Naive B cell (primary cell): ENCODE measurements around the gene AMN. TPM values are rescaled to one million over a fixed set of nuclear protein-coding genes. Genes with fewer than 3 reads are reported as not detected.

Experiments used
- ATAC-seq, 2 donors: fragments of 150-1000 bp; cut with Tn5 transposase; 2 replicates each; pipeline ENCODE4 v1.10.0; 2021; ENCODE audit warnings: low read depth in 2 of 2, mild to moderate bottlenecking in 2 of 2, moderate library complexity in 2 of 2
- DNase-seq: peaks from one replicate; pipeline ENCODE4 v3.0.0; 2022
- H3K27ac Mint-ChIP-seq, 6 donors: one replicate each; pipeline ENCODE4 v1.8.0; 2020 to 2022; ENCODE audit warnings: mild to moderate bottlenecking in 6 of 6, mixed read lengths in 6 of 6, moderate library complexity in 5 of 6, inconsistent platforms in 2 of 6
- H3K27me3 Mint-ChIP-seq, 3 donors: one replicate each; pipeline ENCODE4 v1.8.0; 2021 to 2022; ENCODE audit warnings: mixed read lengths in 3 of 3, mild to moderate bottlenecking in 1 of 3
- H3K36me3 Mint-ChIP-seq, 2 donors: one replicate each; pipeline ENCODE4 v1.8.0; 2020 to 2022; ENCODE audit warnings: mixed read lengths in 2 of 2, inconsistent platforms in 1 of 2, mild to moderate bottlenecking in 1 of 2
- H3K4me1 Mint-ChIP-seq, 3 donors: one replicate each; pipeline ENCODE4 v1.8.0; 2020 to 2022; ENCODE audit warnings: mixed read lengths in 3 of 3, inconsistent platforms in 1 of 3, mild to moderate bottlenecking in 1 of 3, moderate library complexity in 1 of 3
- H3K4me3 Mint-ChIP-seq, 8 donors: one replicate each; pipeline ENCODE4 v1.8.0; 2020 to 2022; ENCODE audit warnings: mild to moderate bottlenecking in 8 of 8, mixed read lengths in 8 of 8, moderate library complexity in 8 of 8, inconsistent platforms in 2 of 8
- H3K9me3 Mint-ChIP-seq, 7 donors: one replicate each; pipeline ENCODE4 v1.8.0; 2020 to 2022; ENCODE audit warnings: mixed read lengths in 7 of 7, mild to moderate bottlenecking in 5 of 7, inconsistent platforms in 2 of 7, moderate library complexity in 1 of 7
- polyA plus RNA-seq, 6 donors: library from polyadenylated mRNA; unstranded; fragments of 300-500 nt; fragmentation: Illumina TruSeq; gene quantifications; one replicate each; pipeline ENCODE4 v1.2.3, GENCODE V29; 2021; ENCODE audit warnings: low read depth in 6 of 6

The AMN gene
- polyA plus RNA-seq, 6 donors from 2014 or later: 1.8 to 5.7 (median 2.4) TPM

GRCh38 chr14:102951799-102952198, 29.3 kb downstream of the AMN start:
- H3K9me3 Mint-ChIP-seq: no peaks in the 10 kb centered on the region
- H3K27ac Mint-ChIP-seq: peak overlapping the region in 1 of 6 donors; percentile 60
- no peak for DNase-seq
- peaks cover 13 to 16% of the 10 kb centered on the region in 2 donors for H3K36me3 Mint-ChIP-seq
- ATAC-seq: no peak
- no peak overlapping the region for H3K4me3 Mint-ChIP-seq
- H3K4me1 Mint-ChIP-seq: peaks cover 16 to 29% (median 19%) of the 10 kb centered on the region in 3 donors
- H3K27me3 Mint-ChIP-seq: no peaks in the 10 kb centered on the region

GRCh38 chr14:102952276-102952675, 29.8 kb downstream of the AMN start:
- H3K27me3 Mint-ChIP-seq: no peaks in the 10 kb centered on the region
- peaks cover 12 to 13% of the 10 kb centered on the region in 2 donors for H3K36me3 Mint-ChIP-seq
- no peak overlapping the region for H3K4me3 Mint-ChIP-seq
- ATAC-seq: no peak
- H3K9me3 Mint-ChIP-seq: no peaks in the 10 kb centered on the region
- peak overlapping the region in 1 of 6 donors; percentile 60 for H3K27ac Mint-ChIP-seq
- peaks cover 14 to 24% (median 19%) of the 10 kb centered on the region in 3 donors for H3K4me1 Mint-ChIP-seq
- no peak for DNase-seq

DNA sequence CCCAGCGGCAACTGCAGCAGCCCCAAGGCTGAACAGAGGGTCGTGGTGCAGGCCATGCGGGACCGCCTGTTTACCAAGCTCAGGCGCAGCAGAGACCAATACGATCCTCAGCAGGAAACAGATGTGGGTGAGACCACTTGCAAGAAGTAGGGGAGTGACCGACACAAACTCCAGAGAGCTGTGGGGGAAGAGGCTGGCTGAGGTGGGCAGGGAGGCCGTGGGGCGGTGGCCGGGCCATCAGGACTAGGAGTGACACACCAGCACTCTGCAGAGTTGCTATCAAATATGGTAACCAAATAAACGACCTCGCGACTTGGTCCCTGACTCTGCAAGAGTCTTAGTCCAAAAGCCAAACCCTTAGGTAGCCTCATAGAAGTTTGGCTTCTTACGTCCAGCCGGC, 30.6 kb downstream of the AMN start:
- no peak overlapping the region for H3K4me3 Mint-ChIP-seq
- H3K27me3 Mint-ChIP-seq: no peaks in the 10 kb centered on the region
- no peak overlapping the region for H3K27ac Mint-ChIP-seq
- H3K4me1 Mint-ChIP-seq: peaks cover 13 to 20% (median 19%) of the 10 kb centered on the region in 3 donors
- DNase-seq (no peak), ATAC-seq (no peak)
- peaks cover 14 to 16% of the 10 kb centered on the region in 2 donors for H3K36me3 Mint-ChIP-seq
- H3K9me3 Mint-ChIP-seq: no peaks in the 10 kb centered on the region

DNA sequence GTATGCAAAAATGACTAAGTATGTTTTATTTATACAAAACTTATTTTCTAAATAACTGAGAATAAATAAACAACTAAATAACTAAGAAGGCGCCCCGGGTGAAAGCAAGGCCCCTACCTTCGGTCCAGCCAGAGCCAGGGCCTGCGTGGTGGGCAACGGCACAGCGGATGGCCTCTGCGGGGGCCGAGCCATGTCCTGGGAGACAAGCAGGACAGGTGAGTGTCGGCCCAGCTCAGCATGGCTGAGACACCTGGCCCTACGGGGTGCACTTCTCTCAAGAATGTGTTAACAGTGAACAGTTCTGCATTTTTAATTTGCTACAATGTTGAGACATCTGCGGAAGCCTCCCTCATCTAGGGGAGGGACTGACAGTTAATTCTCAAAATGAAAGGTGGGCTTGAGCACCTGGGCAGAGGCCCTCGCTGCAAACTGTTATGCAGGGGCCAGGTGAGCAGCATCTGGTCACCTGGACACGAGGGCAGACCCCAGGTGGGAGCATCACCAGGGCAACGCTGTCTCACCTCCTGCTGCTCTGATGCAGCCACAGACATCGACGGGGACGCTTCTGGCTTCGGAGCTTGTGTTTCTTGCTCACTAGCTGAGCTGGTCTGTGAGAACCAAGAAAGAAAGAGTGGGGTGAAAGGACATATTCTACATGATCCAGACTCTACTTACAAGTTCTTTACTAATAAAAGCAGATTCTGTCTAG, 31.8 kb downstream of the AMN start:
- no peak for ATAC-seq
- H3K4me1 Mint-ChIP-seq: peaks cover 7 to 13% (median 13%) of the 10 kb centered on the region in 3 donors

GRCh38 chr14:102955636-102956408, 33.4 kb downstream of the AMN start:
- Mint-ChIP-seq H3K27me3 (no peaks in the 10 kb centered on the region), H3K4me3 (no peak overlapping the region), H3K36me3 (peaks cover 19 to 25% of the 10 kb centered on the region in 2 donors), H3K27ac (no peak overlapping the region), H3K9me3 (no peaks in the 10 kb centered on the region), H3K4me1 (no peaks in the 10 kb centered on the region)
- ATAC-seq (no peak), DNase-seq (no peak)

More for the DNA sequence above, 31.8 kb downstream of the AMN start:
- Mint-ChIP-seq H3K27me3 (no peaks in the 10 kb centered on the region), H3K36me3 (peaks cover 19 to 21% of the 10 kb centered on the region in 2 donors), H3K9me3 (no peaks in the 10 kb centered on the region), H3K4me3 (no peak overlapping the region), H3K27ac (no peak overlapping the region)
- DNase-seq: no peak

DNA sequence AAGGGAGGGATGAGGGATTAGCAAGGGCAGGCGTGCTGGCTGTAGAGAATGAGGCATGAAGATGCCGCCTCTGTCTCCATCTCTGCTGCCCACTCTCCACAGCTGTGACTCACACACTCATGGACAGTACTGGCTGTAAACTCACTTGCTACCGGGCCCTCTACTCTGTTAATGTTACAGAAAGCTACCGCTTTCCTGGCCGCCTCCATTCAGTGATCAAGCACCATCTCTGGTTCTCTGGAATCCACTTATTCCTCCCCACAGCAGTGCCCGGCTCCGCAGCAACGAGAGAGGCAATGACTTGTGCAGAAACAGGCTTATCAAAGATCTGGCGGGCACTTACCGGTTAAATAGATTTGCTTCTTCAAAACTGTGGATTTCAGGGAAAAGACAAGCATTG, 34.8 kb downstream of the AMN start:
- no peak for DNase-seq
- Mint-ChIP-seq H3K27me3 (no peaks in the 10 kb centered on the region), H3K36me3 (peaks cover 19 to 29% of the 10 kb centered on the region in 2 donors), H3K9me3 (no peaks in the 10 kb centered on the region), H3K4me3 (no peak overlapping the region), H3K4me1 (no peaks in the 10 kb centered on the region), H3K27ac (peak overlapping the region in 1 of 6 donors; percentile 21)
- no peak for ATAC-seq

DNA sequence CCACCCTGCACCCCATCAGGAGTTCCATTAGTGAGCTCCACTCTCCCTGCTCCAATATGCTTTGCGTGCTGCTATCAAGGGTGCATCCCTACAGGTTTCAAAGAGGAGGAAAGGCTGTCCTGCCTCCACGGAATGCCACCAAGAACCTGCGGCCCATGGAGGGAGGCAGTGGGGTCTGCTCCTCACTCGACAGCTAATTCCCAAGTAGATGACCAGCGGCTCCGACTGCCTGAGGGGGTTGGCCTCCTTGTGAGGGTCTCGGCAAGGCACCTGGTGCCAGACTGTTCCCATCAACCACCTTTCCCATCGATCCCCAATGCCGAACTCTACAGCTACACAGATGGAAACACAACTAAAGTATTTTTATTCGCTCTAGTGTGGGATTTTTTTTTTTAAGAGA, 36.0 kb downstream of the AMN start:
- Mint-ChIP-seq H3K36me3 (peaks cover 15 to 28% of the 10 kb centered on the region in 2 donors), H3K27me3 (no peaks in the 10 kb centered on the region), H3K4me1 (no peaks in the 10 kb centered on the region), H3K27ac (peak overlapping the region in 1 of 6 donors; percentile 52), H3K4me3 (no peak overlapping the region), H3K9me3 (no peaks in the 10 kb centered on the region)
- DNase-seq: no peak
- ATAC-seq: no peak

GRCh38 chr14:102962111-102962627, 39.7 kb downstream of the AMN start:
- Mint-ChIP-seq H3K9me3 (no peaks in the 10 kb centered on the region), H3K4me3 (no peak overlapping the region), H3K27ac (no peak overlapping the region), H3K36me3 (peaks cover 10 to 26% of the 10 kb centered on the region in 2 donors), H3K27me3 (no peaks in the 10 kb centered on the region), H3K4me1 (no peaks in the 10 kb centered on the region)
- DNase-seq (no peak), ATAC-seq (no peak)

- H3K4me3 Mint-ChIP-seq: no peak overlapping the region
- no peak overlapping the region for H3K27ac Mint-ChIP-seq
- H3K4me1 Mint-ChIP-seq: no peaks in the 10 kb centered on the region
Measured at GRCh38 chr14:102964152-102964730, 41.8 kb downstream of the AMN start.

GRCh38 chr14:102965282-102965681, 42.8 kb downstream of the AMN start:
- H3K4me3 Mint-ChIP-seq: no peak overlapping the region

More at GRCh38 chr14:102964152-102964730, 41.8 kb downstream of the AMN start:
- Mint-ChIP-seq H3K36me3 (peaks cover 15 to 23% of the 10 kb centered on the region in 2 donors), H3K27me3 (no peaks in the 10 kb centered on the region), H3K9me3 (no peaks in the 10 kb centered on the region)
- DNase-seq: no peak
- ATAC-seq: no peak

GRCh38 chr14:102965971-102966655, 43.6 kb downstream of the AMN start:
- no peak for ATAC-seq
- DNase-seq: no peak
- Mint-ChIP-seq H3K4me1 (no peaks in the 10 kb centered on the region), H3K4me3 (no peak overlapping the region), H3K36me3 (peaks cover 17 to 18% of the 10 kb centered on the region in 2 donors), H3K9me3 (no peaks in the 10 kb centered on the region), H3K27me3 (no peaks in the 10 kb centered on the region), H3K27ac (no peak overlapping the region)

More at GRCh38 chr14:102965282-102965681, 42.8 kb downstream of the AMN start:
- Mint-ChIP-seq H3K4me1 (no peaks in the 10 kb centered on the region), H3K27me3 (no peaks in the 10 kb centered on the region), H3K36me3 (peaks cover 16 to 18% of the 10 kb centered on the region in 2 donors), H3K27ac (no peak overlapping the region), H3K9me3 (no peaks in the 10 kb centered on the region)
- DNase-seq (no peak), ATAC-seq (no peak)

DNA sequence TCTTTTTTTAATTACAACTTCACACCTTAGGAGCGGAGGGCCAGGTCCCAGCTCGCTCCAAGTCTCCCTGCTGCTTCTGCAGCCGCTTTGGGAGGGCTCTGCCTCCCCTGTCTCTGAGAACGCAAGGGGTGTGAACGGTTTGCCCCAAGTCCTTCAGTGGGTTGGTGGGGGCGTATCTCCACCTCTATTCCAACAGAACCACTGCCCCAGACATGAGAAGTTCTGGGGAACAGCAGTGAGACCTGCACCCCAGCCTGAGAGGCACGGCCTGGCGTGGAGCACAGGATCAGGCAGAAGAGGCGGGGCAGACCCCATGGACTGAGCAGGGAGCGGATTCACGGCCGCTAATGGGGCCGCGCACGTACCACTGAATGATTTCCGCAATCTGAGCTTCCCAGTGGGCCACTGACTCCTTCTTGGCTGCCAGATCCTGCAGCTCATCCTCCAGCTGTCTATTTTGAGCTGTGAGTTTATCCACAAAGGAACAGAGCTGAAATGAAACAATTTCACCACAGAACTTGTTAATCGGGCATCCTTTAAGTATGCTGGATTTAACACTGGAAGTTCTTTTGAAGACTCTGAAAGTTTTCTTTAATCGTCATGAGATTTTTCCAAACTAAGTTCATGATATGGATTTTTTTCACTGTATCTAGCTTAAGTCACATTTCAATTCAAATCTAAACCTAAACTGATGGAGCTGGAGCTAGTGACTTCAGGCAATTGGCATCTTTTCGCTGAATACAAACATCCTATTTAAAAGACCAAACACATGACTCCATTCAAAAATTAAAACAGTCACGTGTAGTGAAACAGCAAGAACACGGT, 44.4 kb downstream of the AMN start:
- H3K4me1 Mint-ChIP-seq: no peaks in the 10 kb centered on the region
- no peaks in the 10 kb centered on the region for H3K27me3 Mint-ChIP-seq
- no peak for ATAC-seq
- peaks cover 25% of the 10 kb centered on the region in 2 donors for H3K36me3 Mint-ChIP-seq
- DNase-seq: no peak
- peak overlapping the region in 1 of 6 donors; percentile 47 for H3K27ac Mint-ChIP-seq
- no peaks in the 10 kb centered on the region for H3K9me3 Mint-ChIP-seq
- H3K4me3 Mint-ChIP-seq: no peak overlapping the region
